Measurements from ENCODE around the gene PNLDC1.
"Not testable (repeated sequence)": the region's sequence is repeated elsewhere in the genome, so short reads cannot be mapped to it uniquely, and the experiment has no call there.

PNLDC1 gene

DNA sequence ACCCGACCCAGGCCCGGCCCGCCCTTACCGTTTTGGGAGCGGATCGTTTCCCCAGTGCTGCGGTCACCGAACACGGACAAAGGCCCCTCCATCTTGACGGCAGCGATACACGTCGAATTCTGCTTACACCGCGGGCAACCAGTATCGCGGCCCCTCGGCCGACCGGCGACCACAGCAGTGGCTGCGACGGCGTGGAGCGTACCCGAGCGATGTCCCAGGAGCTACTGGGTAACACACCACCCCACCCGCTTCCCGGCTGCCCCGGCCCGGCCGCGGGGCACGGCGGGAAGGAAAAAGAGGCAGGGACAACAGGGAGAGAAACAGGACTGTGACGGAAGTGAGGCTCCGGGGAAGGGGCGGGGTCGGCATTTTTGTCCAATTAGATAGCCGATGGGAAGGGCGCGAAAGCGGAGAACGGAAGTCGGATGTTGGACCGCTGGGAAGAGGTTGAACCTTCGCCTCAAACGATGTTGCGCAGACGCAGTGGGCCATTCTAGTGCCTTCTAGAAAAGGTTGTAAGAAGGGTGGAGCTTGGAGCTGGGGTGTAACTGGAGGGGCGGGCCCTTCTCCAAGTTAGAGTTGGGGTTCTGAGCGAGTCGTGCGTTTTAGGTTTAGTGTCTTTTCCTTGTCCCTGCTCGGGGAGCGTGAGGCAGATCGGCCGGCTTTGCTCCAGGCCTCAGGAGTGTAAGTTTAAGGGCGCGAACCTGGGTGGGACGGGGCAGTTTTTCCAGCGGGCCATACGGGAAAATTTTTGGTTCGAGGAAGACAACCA is 10.5 kb upstream of the PNLDC1 start, which contains the start of gene TCP1:
TCP1 (minus strand) TSS at position 226 of the 772 bp plus-strand sequence; CDS start at position 92, 134 bp downstream.
- H3K27ac ChIP-seq (ENCODE audit: low read depth, low read length): peak within 1 kb of the TSS; percentile 80
- H3K27me3 ChIP-seq (ENCODE audit: insufficient read depth, low read length): no peaks in the 10 kb centered on the region
- H4K8ac ChIP-seq (ENCODE audit: low read depth, low read length): peak within 1 kb of the TSS; percentile 79
- peak within 1 kb of the TSS; percentile 81 for H3K18ac ChIP-seq (ENCODE audit: low read length)
- no peak within 1 kb of the TSS for H3K23ac ChIP-seq (ENCODE audit: low read length)
- H2BK5ac ChIP-seq (ENCODE audit: low read depth, low read length, poor library complexity): peak within 1 kb of the TSS; percentile 71
- peaks cover 14% of the 10 kb centered on the region for H3K79me1 ChIP-seq (ENCODE audit: low read length)
- peaks cover 26% of the 10 kb centered on the region for H3K79me2 ChIP-seq (ENCODE audit: control insufficient read depth, insufficient read depth, low read length, poor library complexity)
- H3K4me1 ChIP-seq (ENCODE audit: control insufficient read depth in 1 of 2, insufficient read depth in 2 of 2, low read length in 2 of 2): peaks cover 7 to 9% of the 10 kb centered on the region in 2 experiments
- peak within 1 kb of the TSS; percentile 27 for H2AK5ac ChIP-seq (ENCODE audit: low read length)
- H3K36me3 ChIP-seq (ENCODE audit: control insufficient read depth in 1 of 2, insufficient read depth in 2 of 2, low read length in 2 of 2): peaks cover 8 to 9% of the 10 kb centered on the region in 2 experiments
- H4K91ac ChIP-seq (ENCODE audit: low read depth, low read length): peak within 1 kb of the TSS; percentile 76
- H2BK120ac ChIP-seq (ENCODE audit: insufficient read depth, low read length, poor library complexity): peak within 1 kb of the TSS; percentile 59
- no CpG with 5 or more reads among the region's 64 CpGs for WGBS (ENCODE audit: extremely low coverage, insufficient coverage, insufficient read length)
- H3K4me3 ChIP-seq (ENCODE audit: low read depth, low read length): peak within 1 kb of the TSS; percentile 100
- peak within 1 kb of the TSS; percentile 68 for H2AFZ ChIP-seq (ENCODE audit: insufficient read depth, low read length, poor library complexity)
- peak within 1 kb of the TSS; percentile 84 for H3K4me2 ChIP-seq (ENCODE audit: low read length)
- peak within 1 kb of the TSS; percentile 73 for H4K12ac ChIP-seq (ENCODE audit: low read depth, low read length)
- H2BK12ac ChIP-seq (ENCODE audit: low read length): no peak within 1 kb of the TSS
- H3K4ac ChIP-seq (ENCODE audit: low read depth, low read length): peak within 1 kb of the TSS; percentile 99
- peak within 1 kb of the TSS; percentile 78 for H3K14ac ChIP-seq (ENCODE audit: low read length)
- H3K9me3 ChIP-seq (ENCODE audit: insufficient read depth, low read depth, low read length): no peaks in the 10 kb centered on the region
- DNase-seq: peak; percentile 100
- peak within 1 kb of the TSS; percentile 99 for H3K9ac ChIP-seq (ENCODE audit: low read length)

DNA sequence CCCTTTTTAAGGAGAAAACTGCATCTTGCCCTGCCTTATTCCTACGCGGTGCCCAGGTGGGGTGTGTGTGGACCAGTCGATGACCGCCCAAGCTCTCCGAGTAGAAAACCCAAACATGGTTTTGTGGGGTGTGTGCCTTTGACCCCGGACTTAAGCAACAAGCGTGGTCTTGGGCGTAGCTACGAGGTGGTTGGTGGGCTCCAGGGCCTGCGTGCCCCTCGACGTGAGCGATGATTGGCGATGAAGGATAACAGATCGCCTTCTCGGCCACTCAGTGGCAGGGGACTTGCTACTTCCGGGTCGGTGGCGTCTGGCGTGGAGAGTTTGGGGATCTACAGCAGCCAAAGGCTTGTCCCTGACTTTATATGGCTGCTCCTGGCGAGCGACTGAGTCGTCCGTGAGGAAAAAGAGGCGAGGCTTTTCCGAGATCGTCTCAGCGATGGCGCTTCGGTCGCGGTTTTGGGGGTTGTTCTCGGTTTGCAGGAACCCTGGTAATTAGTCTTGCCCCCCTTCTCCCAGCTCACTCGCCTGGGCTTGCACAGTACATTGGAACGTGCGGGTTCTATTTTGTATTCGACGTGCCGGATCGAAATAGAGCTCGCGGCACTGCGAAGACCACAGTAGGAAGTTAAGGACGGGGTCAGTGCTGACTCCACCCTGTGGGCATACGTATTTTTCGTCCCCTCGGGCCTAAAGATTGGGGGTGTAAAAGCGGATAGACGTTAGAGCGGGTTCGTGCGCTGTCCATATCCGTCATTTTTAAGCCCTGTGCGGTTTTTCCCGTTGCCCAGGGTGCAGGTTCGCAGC is 9.7 kb upstream of the PNLDC1 start, which contains the start of gene MRPL18:
MRPL18 (plus strand) TSS at position 319 of the 807 bp plus-strand sequence; CDS start at position 440, 121 bp downstream.
- H3K4ac ChIP-seq (ENCODE audit: low read depth, low read length): peak within 1 kb of the TSS; percentile 98
- H3K9me3 ChIP-seq (ENCODE audit: insufficient read depth, low read depth, low read length): no peaks in the 10 kb centered on the region
- H3K4me3 ChIP-seq (ENCODE audit: low read depth, low read length): peak within 1 kb of the TSS; percentile 100
- no CpG with 5 or more reads among the region's 56 CpGs for WGBS (ENCODE audit: extremely low coverage, insufficient coverage, insufficient read length)
- H4K8ac ChIP-seq (ENCODE audit: low read depth, low read length): peak within 1 kb of the TSS; percentile 79
- H2BK120ac ChIP-seq (ENCODE audit: insufficient read depth, low read length, poor library complexity): peak within 1 kb of the TSS; percentile 59
- peak within 1 kb of the TSS; percentile 99 for H3K9ac ChIP-seq (ENCODE audit: low read length)
- peak within 1 kb of the TSS; percentile 73 for H4K12ac ChIP-seq (ENCODE audit: low read depth, low read length)
- H3K79me1 ChIP-seq (ENCODE audit: low read length): peaks cover 14% of the 10 kb centered on the region
- H3K27me3 ChIP-seq (ENCODE audit: insufficient read depth, low read length): no peaks in the 10 kb centered on the region
- H2AK5ac ChIP-seq (ENCODE audit: low read length): peak within 1 kb of the TSS; percentile 31
- peak within 1 kb of the TSS; percentile 78 for H3K14ac ChIP-seq (ENCODE audit: low read length)
- peaks cover 6 to 9% of the 10 kb centered on the region in 2 experiments for H3K36me3 ChIP-seq (ENCODE audit: control insufficient read depth in 1 of 2, insufficient read depth in 2 of 2, low read length in 2 of 2)
- peak within 1 kb of the TSS; percentile 71 for H2BK5ac ChIP-seq (ENCODE audit: low read depth, low read length, poor library complexity)
- H2AFZ ChIP-seq (ENCODE audit: insufficient read depth, low read length, poor library complexity): peak within 1 kb of the TSS; percentile 86
- H3K27ac ChIP-seq (ENCODE audit: low read depth, low read length): peak within 1 kb of the TSS; percentile 80
- peak within 1 kb of the TSS; percentile 81 for H3K18ac ChIP-seq (ENCODE audit: low read length)
- peaks cover 24% of the 10 kb centered on the region for H3K79me2 ChIP-seq (ENCODE audit: control insufficient read depth, insufficient read depth, low read length, poor library complexity)
- no peak within 1 kb of the TSS for H3K23ac ChIP-seq (ENCODE audit: low read length)
- H3K4me1 ChIP-seq (ENCODE audit: control insufficient read depth in 1 of 2, insufficient read depth in 2 of 2, low read length in 2 of 2): peaks cover 7 to 9% of the 10 kb centered on the region in 2 experiments
- no peak within 1 kb of the TSS for H2BK12ac ChIP-seq (ENCODE audit: low read length)
- peak within 1 kb of the TSS; percentile 76 for H4K91ac ChIP-seq (ENCODE audit: low read depth, low read length)
- peak; percentile 80 to 83 for DNase-seq
- peak within 1 kb of the TSS; percentile 84 for H3K4me2 ChIP-seq (ENCODE audit: low read length)

DNA sequence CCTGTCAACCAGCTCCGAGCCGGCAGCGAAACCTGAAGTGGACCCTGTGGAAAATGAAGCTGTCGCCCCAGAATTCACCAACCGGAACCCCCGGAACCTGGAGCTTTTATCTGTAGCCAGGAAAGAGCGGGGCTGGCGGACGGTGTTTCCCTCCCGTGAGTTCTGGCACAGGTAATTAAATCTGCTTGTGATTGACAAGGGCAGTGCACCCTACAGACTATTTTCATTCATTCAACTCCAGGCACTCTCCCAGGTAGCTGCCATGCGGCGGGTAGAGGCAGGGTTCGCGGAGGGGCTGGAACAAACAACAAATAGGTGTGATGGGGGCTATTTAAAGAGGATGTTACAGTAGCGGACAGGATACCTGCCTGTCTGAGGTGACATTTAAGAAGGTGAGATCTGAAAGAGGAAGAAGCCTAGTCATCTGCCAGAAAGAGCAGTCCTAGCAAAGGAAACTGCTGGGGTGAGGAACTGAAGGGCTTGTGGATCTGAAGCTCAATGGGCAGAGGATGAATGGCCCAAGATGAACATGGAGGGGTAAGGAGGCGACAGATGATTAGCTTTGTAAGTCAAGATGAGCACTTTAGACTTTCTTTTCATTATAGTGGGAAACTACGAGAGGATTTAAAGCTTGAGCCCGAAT is 9.0 kb upstream of the PNLDC1 start:
- H2BK5ac ChIP-seq (ENCODE audit: low read depth, low read length, poor library complexity): peak overlapping the region; percentile 71
- H3K79me1 ChIP-seq (ENCODE audit: low read length): peaks cover 14% of the 10 kb centered on the region
- H2AFZ ChIP-seq (ENCODE audit: insufficient read depth, low read length, poor library complexity): peak overlapping the region; percentile 86
- peak overlapping the region; percentile 38 for H3K14ac ChIP-seq (ENCODE audit: low read length)
- H3K27me3 ChIP-seq (ENCODE audit: insufficient read depth, low read length): no peaks in the 10 kb centered on the region
- peak overlapping the region; percentile 79 for H4K8ac ChIP-seq (ENCODE audit: low read depth, low read length)
- no peak overlapping the region for H3K23ac ChIP-seq (ENCODE audit: low read length)
- H3K18ac ChIP-seq (ENCODE audit: low read length): peak overlapping the region; percentile 81
- peaks cover 8 to 12% of the 10 kb centered on the region in 2 experiments for H3K36me3 ChIP-seq (ENCODE audit: control insufficient read depth in 1 of 2, insufficient read depth in 2 of 2, low read length in 2 of 2)
- H2AK5ac ChIP-seq (ENCODE audit: low read length): peak overlapping the region; percentile 31
- H4K91ac ChIP-seq (ENCODE audit: low read depth, low read length): peak overlapping the region; percentile 60
- no peaks in the 10 kb centered on the region for H3K9me3 ChIP-seq (ENCODE audit: insufficient read depth, low read depth, low read length)
- H3K9ac ChIP-seq (ENCODE audit: low read length): peak overlapping the region; percentile 94
- peaks cover 24% of the 10 kb centered on the region for H3K79me2 ChIP-seq (ENCODE audit: control insufficient read depth, insufficient read depth, low read length, poor library complexity)
- H2BK120ac ChIP-seq (ENCODE audit: insufficient read depth, low read length, poor library complexity): peak overlapping the region; percentile 59
- no CpG with 5 or more reads among the region's 18 CpGs for WGBS (ENCODE audit: extremely low coverage, insufficient coverage, insufficient read length)
- H3K4me1 ChIP-seq (ENCODE audit: control insufficient read depth in 1 of 2, insufficient read depth in 2 of 2, low read length in 2 of 2): peaks cover 7 to 9% of the 10 kb centered on the region in 2 experiments
- H2BK12ac ChIP-seq (ENCODE audit: low read length): no peak overlapping the region
- H3K4me3 ChIP-seq (ENCODE audit: low read depth, low read length): peak overlapping the region; percentile 75
- peak in 1 of 2 donors; percentile 7 for DNase-seq
- peak overlapping the region; percentile 62 for H3K4me2 ChIP-seq (ENCODE audit: low read length)
- H3K4ac ChIP-seq (ENCODE audit: low read depth, low read length): peak overlapping the region; percentile 16
- H3K27ac ChIP-seq (ENCODE audit: low read depth, low read length): peak overlapping the region; percentile 70
- H4K12ac ChIP-seq (ENCODE audit: low read depth, low read length): peak overlapping the region; percentile 73

DNA sequence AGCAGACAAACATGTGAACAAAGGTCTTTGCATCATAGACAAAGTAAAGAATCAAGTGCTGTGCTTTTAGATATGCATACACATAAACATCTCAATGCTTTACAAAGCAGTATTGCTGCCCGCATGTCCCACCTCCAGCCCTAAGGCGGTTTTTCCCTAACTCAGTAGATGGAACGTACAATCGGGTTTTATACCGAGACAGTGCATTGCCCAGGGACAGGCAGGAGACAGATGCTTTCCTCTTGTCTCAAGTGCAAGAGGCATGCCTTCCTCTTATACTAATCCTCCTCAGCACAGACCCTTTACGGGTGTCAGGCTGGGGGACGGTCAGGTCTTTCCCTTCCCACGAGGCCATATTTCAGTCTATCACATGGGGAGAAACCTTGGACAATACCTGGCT is 5.1 kb upstream of the PNLDC1 start:
- DNase-seq: peak; percentile 24 to 63
- not testable (repeated sequence) for H2BK12ac ChIP-seq (ENCODE audit: low read length); H3K18ac ChIP-seq (ENCODE audit: low read length); H3K4me1 ChIP-seq (ENCODE audit: control insufficient read depth in 1 of 2, insufficient read depth in 2 of 2, low read length in 2 of 2); H4K91ac ChIP-seq (ENCODE audit: low read depth, low read length); H3K79me1 ChIP-seq (ENCODE audit: low read length); H3K14ac ChIP-seq (ENCODE audit: low read length); H2AFZ ChIP-seq (ENCODE audit: insufficient read depth, low read length, poor library complexity); H2AK5ac ChIP-seq (ENCODE audit: low read length); H3K9me3 ChIP-seq (ENCODE audit: insufficient read depth, low read depth, low read length); H4K12ac ChIP-seq (ENCODE audit: low read depth, low read length); H3K4me3 ChIP-seq (ENCODE audit: low read depth, low read length); H3K9ac ChIP-seq (ENCODE audit: low read length); H2BK120ac ChIP-seq (ENCODE audit: insufficient read depth, low read length, poor library complexity); H3K4me2 ChIP-seq (ENCODE audit: low read length); H4K8ac ChIP-seq (ENCODE audit: low read depth, low read length); H2BK5ac ChIP-seq (ENCODE audit: low read depth, low read length, poor library complexity); H3K4ac ChIP-seq (ENCODE audit: low read depth, low read length); H3K27me3 ChIP-seq (ENCODE audit: insufficient read depth, low read length); H3K27ac ChIP-seq (ENCODE audit: low read depth, low read length); H3K23ac ChIP-seq (ENCODE audit: low read length)
- peaks cover 16 to 25% of the 10 kb centered on the region in 2 experiments for H3K36me3 ChIP-seq (ENCODE audit: control insufficient read depth in 1 of 2, insufficient read depth in 2 of 2, low read length in 2 of 2)
- peaks cover 12% of the 10 kb centered on the region for H3K79me2 ChIP-seq (ENCODE audit: control insufficient read depth, insufficient read depth, low read length, poor library complexity)
- WGBS (ENCODE audit: extremely low coverage, insufficient coverage, insufficient read length): no CpG with 5 or more reads among the region's 8 CpGs
